RWPE2 (cell line): Measurements from ENCODE around the gene NACA2.
A peak's percentile ranks its signal among the peaks of the same experiment; 100 is the strongest.
"Not testable (repeated sequence)": the region's sequence is repeated elsewhere in the genome, so short reads cannot be mapped to it uniquely, and the experiment has no call there.

Experiments
- ATAC-seq: fragments of 200-7000 bp; cut with Tn5 transposase; 3 replicates; pipeline ENCODE4 v1.9.1; 2021; ENCODE audit warnings: low read depth
- DNase-seq: peaks from one replicate; pipeline ENCODE4 v3.0.0-alpha.2; 2020; ENCODE audit warnings: low spot score
- H3K27ac ChIP-seq: fragments of 450-650 bp; 2 replicates; pipeline ENCODE4 v1.5.1; 2017; ENCODE audit warnings: mild to moderate bottlenecking; ENCODE audit not compliant: poor library complexity, severe bottlenecking
- H3K27me3 ChIP-seq: fragments of 250-450 bp; sonication (Bioruptor Pico); 2 replicates; pipeline ENCODE4 v1.5.1; 2021; ENCODE audit warnings: mild to moderate bottlenecking, moderate library complexity; ENCODE audit not compliant: insufficient read depth, poor library complexity, severe bottlenecking
- H3K36me3 ChIP-seq: fragments of 250-450 bp; sonication (Bioruptor Pico); 2 replicates; pipeline ENCODE4 v1.5.1; 2020; ENCODE audit warnings: low read depth, mild to moderate bottlenecking, moderate library complexity
- H3K4me1 ChIP-seq: fragments of 250-450 bp; sonication (Bioruptor Pico); 2 replicates; pipeline ENCODE4 v1.5.1; 2021; ENCODE audit warnings: mild to moderate bottlenecking, moderate library complexity; ENCODE audit not compliant: insufficient read depth, poor library complexity, severe bottlenecking
- H3K4me3 ChIP-seq: fragments of 250-450 bp; sonication (Bioruptor Pico); 2 replicates; pipeline ENCODE4 v1.5.1; 2021; ENCODE audit warnings: mild to moderate bottlenecking, moderate library complexity; ENCODE audit not compliant: severe bottlenecking
- H3K9me3 ChIP-seq: fragments of 250-450 bp; sonication (Bioruptor Pico); 2 replicates; pipeline ENCODE4 v1.5.1; 2021; ENCODE audit warnings: mild to moderate bottlenecking, moderate library complexity; ENCODE audit not compliant: severe bottlenecking
- TF ChIP-seq, protein P1 (sequence below): fragments of 450-650 bp; IDR thresholded peaks from one replicate; pipeline ENCODE4 v1.5.1; 2017; ENCODE audit warnings: mild to moderate bottlenecking, moderate library complexity; ENCODE audit not compliant: poor library complexity, severe bottlenecking

Gene NACA2

DNA sequence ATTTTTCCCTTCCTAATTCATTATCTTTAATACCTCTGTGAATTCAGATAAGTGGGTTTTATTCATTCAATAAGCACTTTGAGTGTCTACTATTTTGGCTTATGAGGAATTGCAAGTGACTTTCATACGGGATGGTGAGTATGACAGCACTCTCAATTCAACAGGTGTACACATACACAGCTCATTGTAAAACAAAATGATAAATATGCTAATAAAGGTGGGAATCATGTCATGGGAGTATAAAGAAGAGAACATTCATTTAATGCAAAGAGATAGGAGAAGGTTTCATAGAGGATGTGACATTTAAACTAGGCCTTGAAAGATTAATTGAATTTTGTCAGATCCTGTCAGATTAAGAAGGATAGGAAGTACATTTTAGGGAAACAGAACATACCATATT, 19.4 kb downstream of the NACA2 start:
- Histone ChIP-seq H3K36me3 (no peaks in the 10 kb centered on the region), H3K9me3 (peaks cover 2% of the 10 kb centered on the region), H3K27ac (no peak overlapping the region), H3K4me1 (peaks cover 16% of the 10 kb centered on the region), H3K27me3 (no peaks in the 10 kb centered on the region), H3K4me3 (no peak overlapping the region)
- no peak for ATAC-seq
- TF ChIP-seq, protein P1, sequence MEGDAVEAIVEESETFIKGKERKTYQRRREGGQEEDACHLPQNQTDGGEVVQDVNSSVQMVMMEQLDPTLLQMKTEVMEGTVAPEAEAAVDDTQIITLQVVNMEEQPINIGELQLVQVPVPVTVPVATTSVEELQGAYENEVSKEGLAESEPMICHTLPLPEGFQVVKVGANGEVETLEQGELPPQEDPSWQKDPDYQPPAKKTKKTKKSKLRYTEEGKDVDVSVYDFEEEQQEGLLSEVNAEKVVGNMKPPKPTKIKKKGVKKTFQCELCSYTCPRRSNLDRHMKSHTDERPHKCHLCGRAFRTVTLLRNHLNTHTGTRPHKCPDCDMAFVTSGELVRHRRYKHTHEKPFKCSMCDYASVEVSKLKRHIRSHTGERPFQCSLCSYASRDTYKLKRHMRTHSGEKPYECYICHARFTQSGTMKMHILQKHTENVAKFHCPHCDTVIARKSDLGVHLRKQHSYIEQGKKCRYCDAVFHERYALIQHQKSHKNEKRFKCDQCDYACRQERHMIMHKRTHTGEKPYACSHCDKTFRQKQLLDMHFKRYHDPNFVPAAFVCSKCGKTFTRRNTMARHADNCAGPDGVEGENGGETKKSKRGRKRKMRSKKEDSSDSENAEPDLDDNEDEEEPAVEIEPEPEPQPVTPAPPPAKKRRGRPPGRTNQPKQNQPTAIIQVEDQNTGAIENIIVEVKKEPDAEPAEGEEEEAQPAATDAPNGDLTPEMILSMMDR = no peak
- no peak for DNase-seq

DNA sequence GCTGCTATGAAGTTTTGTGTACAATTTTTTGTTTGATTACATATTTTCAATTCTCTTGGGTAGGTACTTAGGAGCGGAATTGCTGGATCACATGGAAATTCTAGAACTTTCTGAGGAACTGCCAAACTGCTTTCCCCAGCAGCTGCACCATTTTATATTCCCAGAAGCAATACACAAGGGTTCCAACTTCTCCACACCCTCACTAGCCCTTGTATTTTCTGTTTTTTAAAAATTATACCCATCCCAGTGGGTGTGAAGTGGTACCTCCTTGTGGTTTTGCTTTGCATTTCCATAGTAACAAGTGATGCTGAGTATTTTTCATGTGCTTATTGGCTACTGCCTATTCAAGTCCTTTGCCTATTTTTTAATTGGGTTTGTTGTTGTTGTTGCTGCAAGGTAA, 20.9 kb downstream of the NACA2 start:
- Histone ChIP-seq H3K27ac (no peak overlapping the region), H3K9me3 (peaks cover 2% of the 10 kb centered on the region), H3K4me1 (peaks cover 16% of the 10 kb centered on the region), H3K36me3 (no peaks in the 10 kb centered on the region), H3K4me3 (no peak overlapping the region), H3K27me3 (no peaks in the 10 kb centered on the region)
- ATAC-seq (no peak), DNase-seq (no peak)
- TF ChIP-seq, protein P1 = no peak

DNA sequence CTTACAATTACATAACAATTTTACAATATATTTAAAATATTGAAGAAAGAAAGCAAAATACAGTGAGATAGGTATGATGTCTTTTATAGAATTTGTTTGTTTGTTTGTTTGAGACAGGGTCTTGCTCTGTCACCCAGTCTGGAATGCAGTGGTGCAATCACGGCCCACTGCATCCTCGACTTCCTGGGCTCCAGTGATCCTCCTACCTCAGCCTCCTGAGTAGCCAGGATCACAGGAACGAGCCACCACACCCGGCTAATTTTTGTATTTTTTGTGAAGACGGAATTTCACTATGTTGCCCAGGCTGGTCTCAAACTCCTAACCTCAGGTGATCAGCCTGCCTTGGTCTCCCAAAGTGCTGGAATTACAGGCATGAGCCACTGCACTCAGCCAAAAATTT, 21.5 kb downstream of the NACA2 start:
- peaks cover 16% of the 10 kb centered on the region for H3K4me1 ChIP-seq
- ATAC-seq, H3K9me3 ChIP-seq, H3K27me3 ChIP-seq, H3K4me3 ChIP-seq, DNase-seq, H3K27ac ChIP-seq, H3K36me3 ChIP-seq: not testable (repeated sequence)

DNA sequence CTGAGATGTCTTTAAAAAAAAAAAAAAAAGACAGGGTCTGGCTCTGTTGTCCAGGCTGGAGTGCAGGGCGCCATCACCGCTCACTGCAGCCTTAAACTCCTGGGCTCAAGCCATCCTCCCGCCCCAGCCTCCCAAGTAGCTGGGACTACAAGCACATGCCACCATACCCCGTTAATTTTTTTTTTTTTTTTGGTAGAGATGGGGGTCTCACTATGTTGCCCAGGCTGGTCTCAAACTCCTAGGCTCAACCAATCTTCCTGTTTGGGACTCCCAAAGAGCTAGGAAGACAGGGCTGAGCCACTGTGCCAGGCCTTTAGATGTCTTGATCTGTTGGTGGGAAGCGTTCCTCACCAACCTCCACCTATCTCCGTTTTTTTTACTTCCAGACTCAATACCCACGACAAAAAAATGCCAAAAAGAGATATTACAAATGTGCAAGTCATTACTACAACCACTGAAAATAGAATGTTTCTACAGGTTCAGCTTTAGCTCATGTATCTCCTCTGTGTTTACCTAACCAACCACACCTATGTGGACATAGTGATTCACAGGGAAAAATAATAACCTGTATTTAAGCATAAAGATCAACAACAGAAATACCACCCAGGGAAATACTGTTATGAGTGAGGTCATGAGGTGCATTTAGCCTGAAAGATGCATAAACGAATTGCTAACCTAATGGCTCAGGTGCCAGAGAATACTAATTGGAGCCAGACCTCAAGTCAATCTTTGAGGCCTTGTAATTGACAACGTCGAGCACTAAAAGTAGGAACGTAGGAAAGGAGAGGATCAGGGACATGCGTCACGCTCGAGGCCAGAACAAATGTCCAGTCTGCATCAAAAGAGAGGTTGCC, 22.6 kb downstream of the NACA2 start:
- H3K9me3 ChIP-seq = peaks cover 2% of the 10 kb centered on the region
- H3K4me1 ChIP-seq = peaks cover 16% of the 10 kb centered on the region
- no peaks in the 10 kb centered on the region for H3K36me3 ChIP-seq
- DNase-seq (no peak), ATAC-seq (peak; percentile 98)
- peak overlapping the region; percentile 2 for H3K27ac ChIP-seq
- no peak overlapping the region for H3K4me3 ChIP-seq
- TF ChIP-seq, protein P1 = no peak
- H3K27me3 ChIP-seq = no peaks in the 10 kb centered on the region

DNA sequence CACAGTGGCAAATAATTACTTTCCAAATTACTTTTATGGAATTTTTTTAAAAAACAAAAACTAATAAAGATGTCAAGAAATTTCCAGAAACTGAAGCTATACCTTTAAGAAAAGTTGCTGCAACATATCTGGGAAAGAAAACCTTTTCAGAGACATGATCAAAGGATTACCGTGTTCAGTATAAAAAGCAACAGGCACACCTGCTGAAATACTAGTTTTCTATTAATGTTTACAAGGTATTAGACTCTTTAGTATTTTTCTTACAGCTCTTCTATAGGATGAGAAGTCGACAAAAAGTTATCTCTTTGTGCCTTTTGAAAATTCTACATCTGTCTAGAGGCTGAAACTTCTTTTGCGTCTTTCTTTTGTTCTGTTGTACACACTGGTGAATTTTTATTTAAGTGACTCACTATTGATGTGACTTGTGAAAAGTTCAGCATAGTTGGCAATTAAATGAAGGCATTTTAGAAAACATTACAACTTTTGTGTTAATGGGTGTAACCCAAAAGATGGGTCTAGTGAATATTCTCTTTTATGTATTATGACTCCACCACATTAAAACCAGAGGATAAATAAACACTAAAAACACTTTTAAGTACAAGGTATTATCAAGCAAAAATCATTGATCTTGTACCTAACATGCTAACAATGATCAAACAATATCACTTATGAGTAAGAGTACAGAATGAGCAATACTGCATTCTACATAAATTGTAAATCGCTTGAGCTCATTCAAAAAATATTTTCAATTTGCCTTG, 23.8 kb downstream of the NACA2 start:
- Histone ChIP-seq H3K27ac (no peak overlapping the region), H3K27me3 (no peaks in the 10 kb centered on the region), H3K4me3 (no peak overlapping the region), H3K36me3 (no peaks in the 10 kb centered on the region), H3K4me1 (peaks cover 16% of the 10 kb centered on the region), H3K9me3 (peaks cover 2% of the 10 kb centered on the region)
- ATAC-seq (0 out of 3 replicates have a peak, but pooled peaks have one; percentile 11), DNase-seq (no peak)
- TF ChIP-seq, protein P1 = no peak

DNA sequence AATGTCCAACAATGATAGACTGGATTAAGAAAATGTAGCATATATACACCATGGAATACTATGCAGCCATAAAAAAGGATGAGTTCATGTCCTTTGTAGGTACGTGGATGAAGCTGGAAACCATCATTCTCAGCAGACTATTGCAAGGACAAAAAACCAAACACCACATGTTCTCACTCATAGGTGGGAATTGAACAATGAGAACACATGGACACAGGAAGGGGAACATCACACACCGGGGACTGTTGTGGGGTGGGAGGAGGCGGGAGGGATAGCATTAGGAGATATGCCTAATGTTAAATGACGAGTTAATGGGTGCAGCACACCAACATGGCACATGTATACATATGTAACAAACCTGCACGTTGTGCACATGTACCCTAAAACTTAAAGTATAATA, 24.6 kb downstream of the NACA2 start:
- not testable (repeated sequence) for H3K9me3 ChIP-seq, DNase-seq, H3K36me3 ChIP-seq, H3K27ac ChIP-seq, ATAC-seq, H3K4me3 ChIP-seq, H3K27me3 ChIP-seq
- H3K4me1 ChIP-seq = peaks cover 16% of the 10 kb centered on the region

DNA sequence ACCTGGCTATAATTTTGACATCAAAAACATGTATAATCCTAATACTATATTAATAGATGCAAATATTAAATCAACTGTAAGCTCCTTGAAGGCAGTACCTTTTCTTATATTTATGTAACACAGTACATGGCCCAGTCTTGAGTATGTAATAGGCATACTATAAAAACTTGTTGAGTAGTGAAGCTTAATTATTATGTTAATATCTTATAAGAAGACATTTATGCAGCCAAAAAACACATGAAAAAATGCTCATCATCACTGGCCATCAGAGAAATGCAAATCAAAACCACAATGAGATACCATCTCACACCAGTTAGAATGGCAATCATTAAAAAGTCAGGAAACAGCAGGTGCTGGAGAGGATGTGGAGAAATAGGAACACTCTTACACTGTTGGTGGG, 25.2 kb downstream of the NACA2 start:
- H3K27ac ChIP-seq, DNase-seq, H3K9me3 ChIP-seq, H3K4me3 ChIP-seq, H3K36me3 ChIP-seq, ATAC-seq, H3K27me3 ChIP-seq: not testable (repeated sequence)
- H3K4me1 ChIP-seq = peaks cover 16% of the 10 kb centered on the region
